K562 (cell line): ENCODE results near the gene AZU1.

Source experiments
- CTCF ChIP-seq, 3 experiments: IDR thresholded peaks in 2 of 3; conservative IDR thresholded peaks in 1 of 3; 2 replicates each; pipeline ENCODE4 v1.5.1; 2011 to 2012; ENCODE audit warnings: low read length in 3 of 3, mild to moderate bottlenecking in 3 of 3, control low read depth in 2 of 3, improper control_type of control experiment in 1 of 3, inconsistent platforms in 1 of 3, low read depth in 1 of 3, mixed read lengths in 1 of 3, moderate library complexity in 1 of 3; ENCODE audit not compliant: insufficient read depth in 2 of 3
- HNRNPK ChIP-seq: fragments of 200-400 bp; formaldehyde crosslinking; IDR thresholded peaks from one replicate; pipeline ENCODE4 v1.6.1; 2018; ENCODE audit warnings: mild to moderate bottlenecking, low read depth, low read length; ENCODE audit not compliant: poor library complexity, severe bottlenecking
- POLR2A ChIP-seq: fragments of 450-650 bp; conservative IDR thresholded peaks from 2 replicates; pipeline ENCODE4 v1.6.1; 2016
- POLR2AphosphoS5 ChIP-seq: IDR thresholded peaks from 2 replicates; pipeline ENCODE4 v1.6.1; 2011; ENCODE audit warnings: mild to moderate bottlenecking, low read depth, low read length, moderate library complexity; ENCODE audit not compliant: control insufficient read depth, insufficient read depth

- no peak for TF ChIP-seq HNRNPK
- no peak for TF ChIP-seq CTCF (IDR thresholded peaks at IDR 0.05 in 2 of 3, conservative IDR thresholded peaks at IDR 0.05 in 1 of 3; ENCODE audit: insufficient read depth in 2 of 3, low read depth in 1 of 3, low read length in 3 of 3)
- TF ChIP-seq POLR2A, result no peak
- TF ChIP-seq POLR2AphosphoS5, result no peak
Measured at GRCh38 chr19:843836-844545, 16.4 kb downstream of the AZU1 start.
